CD14-positive monocyte (primary cell): ENCODE results near the gene SMIM29. TPM values are rescaled to one million over a fixed set of nuclear protein-coding genes. Genes with fewer than 3 reads are reported as not detected.
"Not testable (repeated sequence)": the region's sequence is repeated elsewhere in the genome, so short reads cannot be mapped to it uniquely, and the experiment has no call there.

Experiments
- DNase-seq, 3 donors: peaks; one replicate each; pipeline ENCODE4 v3.0.0-alpha.2; 2011 to 2022
- H2AFZ ChIP-seq: 2 replicates; pipeline ENCODE4 v1.6.0; 2012; ENCODE audit warnings: mild to moderate bottlenecking, low read depth, low read length, inconsistent platforms; ENCODE audit not compliant: insufficient read depth, poor library complexity, severe bottlenecking
- H3K27ac ChIP-seq, 2 donors: 1 replicate in 1 of 2; 2 replicates in 1 of 2; pipeline ENCODE4 v1.5.1; 2012 to 2013; ENCODE audit warnings: low read length in 2 of 2, control low read depth in 1 of 2, inconsistent platforms in 1 of 2, low read depth in 1 of 2, mild to moderate bottlenecking in 1 of 2
- H3K27me3 ChIP-seq, 2 donors: one replicate each; pipeline versions ENCODE4 v1.6.0 to v1.6.1; 2011 to 2013; ENCODE audit warnings: low read length in 2 of 2; ENCODE audit not compliant: control insufficient read depth in 2 of 2, insufficient read depth in 2 of 2
- H3K36me3 ChIP-seq, 2 donors: replicated peaks in 1 of 2; 1 replicate in 1 of 2; 2 replicates in 1 of 2; pipeline versions ENCODE4 v1.5.1 to v1.6.1; 2012 to 2013; ENCODE audit warnings: low read length in 2 of 2, control low read depth in 1 of 2, inconsistent platforms in 1 of 2, mild to moderate bottlenecking in 1 of 2; ENCODE audit not compliant: insufficient read depth in 2 of 2, control insufficient read depth in 1 of 2
- H3K4me1 ChIP-seq, 2 donors: 1 replicate in 1 of 2; 2 replicates in 1 of 2; pipeline versions ENCODE4 v1.5.1 to v1.6.1; 2012 to 2013; ENCODE audit warnings: low read length in 2 of 2, control low read depth in 1 of 2, inconsistent platforms in 1 of 2, mild to moderate bottlenecking in 1 of 2, moderate library complexity in 1 of 2; ENCODE audit not compliant: insufficient read depth in 2 of 2, control insufficient read depth in 1 of 2
- H3K4me2 ChIP-seq: replicated peaks from 2 replicates; pipeline ENCODE3; 2012; ENCODE audit warnings: low read length, moderate library complexity, mild to moderate bottlenecking; ENCODE audit not compliant: poor library complexity, severe bottlenecking; ENCODE audit errors: extremely low read depth
- H3K4me3 ChIP-seq, 3 experiments: fragments of 200-600 bp in 1 of 3; sonication (generic) in 1 of 3; replicated peaks in 1 of 3; 1 replicate in 2 of 3; 2 replicates in 1 of 3; pipeline ENCODE4 v1.5.1; 2011 to 2013; ENCODE audit warnings: low read length in 3 of 3, mild to moderate bottlenecking in 3 of 3, control low read depth in 2 of 3, low read depth in 2 of 3, inconsistent platforms in 1 of 3, moderate library complexity in 1 of 3
- H3K79me2 ChIP-seq: 2 replicates; pipeline ENCODE4 v1.6.0; 2012; ENCODE audit warnings: mild to moderate bottlenecking, control low read depth, inconsistent platforms, low read length, moderate library complexity; ENCODE audit not compliant: insufficient read depth
- H3K9ac ChIP-seq: 2 replicates; pipeline ENCODE4 v1.6.0; 2017; ENCODE audit warnings: low read length, mild to moderate bottlenecking; ENCODE audit not compliant: insufficient read depth, poor library complexity, severe bottlenecking
- H3K9me3 ChIP-seq, 2 donors: replicated peaks in 1 of 2; 1 replicate in 1 of 2; 2 replicates in 1 of 2; pipeline versions ENCODE4 v1.5.1 to v1.6.1; 2012 to 2013; ENCODE audit warnings: low read length in 2 of 2, control low read depth in 1 of 2; ENCODE audit not compliant: control insufficient read depth in 1 of 2, insufficient read depth in 1 of 2
- H4K20me1 ChIP-seq: 2 replicates; pipeline ENCODE4 v1.6.0; 2012; ENCODE audit warnings: mild to moderate bottlenecking, low read length, control low read depth, moderate library complexity; ENCODE audit not compliant: insufficient read depth
- H3K27ac Mint-ChIP-seq, 7 donors: one replicate each; pipeline ENCODE4 v1.8.0; 2020; ENCODE audit warnings: mild to moderate bottlenecking in 7 of 7, mixed read lengths in 7 of 7, moderate library complexity in 6 of 7, inconsistent platforms in 2 of 7
- H3K27me3 Mint-ChIP-seq, 3 donors: one replicate each; pipeline ENCODE4 v1.8.0; 2021 to 2022; ENCODE audit warnings: low read depth in 3 of 3, mild to moderate bottlenecking in 3 of 3, mixed read lengths in 3 of 3, moderate library complexity in 3 of 3, inconsistent platforms in 1 of 3
- H3K36me3 Mint-ChIP-seq, 2 donors: one replicate each; pipeline ENCODE4 v1.8.0; 2020; ENCODE audit warnings: mixed read lengths in 2 of 2, inconsistent platforms in 1 of 2, mild to moderate bottlenecking in 1 of 2
- H3K4me1 Mint-ChIP-seq: one replicate; pipeline ENCODE4 v1.8.0; 2020; ENCODE audit warnings: mild to moderate bottlenecking, mixed read lengths
- H3K4me3 Mint-ChIP-seq, 2 donors: one replicate each; pipeline ENCODE4 v1.8.0; 2020; ENCODE audit warnings: mild to moderate bottlenecking in 2 of 2, mixed read lengths in 2 of 2, moderate library complexity in 1 of 2
- H3K9me3 Mint-ChIP-seq, 7 donors: one replicate each; pipeline ENCODE4 v1.8.0; 2020 to 2022; ENCODE audit warnings: mixed read lengths in 7 of 7, mild to moderate bottlenecking in 6 of 7, moderate library complexity in 6 of 7, inconsistent platforms in 2 of 7
- CTCF ChIP-seq: fragments of 200-600 bp; IDR thresholded peaks from one replicate; pipeline ENCODE4 v1.8.0; 2022; ENCODE audit warnings: antibody characterized with exemption, mild to moderate bottlenecking
- WGBS: methylation state at CpG from one replicate; pipeline ENCODE4 v1.1.5; 2013; ENCODE audit warnings: missing lambda C conversion rate; ENCODE audit not compliant: insufficient coverage; 5-methylcytosine and 5-hydroxymethylcytosine counted together
- intact Hi-C, 2 donors: fragments of 100-400 bp; cut with micrococcal nuclease; formaldehyde crosslinking; loops; one replicate each; pipeline versions ENCODE4 v1.15.0 to v1.15.1; 2023
- polyA plus RNA-seq, 3 donors: library from polyadenylated mRNA; depleted of rRNA in 1 of 3; unstranded in 2 of 3; stranded (reverse) in 1 of 3; fragments of 300-500 nt in 2 of 3; fragments of >200 nt in 1 of 3; fragmentation: Illumina TruSeq in 2 of 3; gene quantifications; 1 replicate in 2 of 3; 2 replicates in 1 of 3; pipeline ENCODE4 v1.2.3, GENCODE V29; 2012 to 2021

Gene SMIM29
- polyA plus RNA-seq, 3 donors, result 57.2 to 66.7 (median 60.5) TPM

GRCh38 chr6:34260576-34261267 is 11.9 kb upstream of the SMIM29 start:
- no peak for TF ChIP-seq CTCF
- Histone ChIP-seq H3K4me3 (no peak overlapping the region), H3K79me2 (no peaks in the 10 kb centered on the region), H3K4me2 (no peak overlapping the region), H3K36me3 (no peaks in the 10 kb centered on the region), H3K27me3 (no peaks in the 10 kb centered on the region), H4K20me1 (no peaks in the 10 kb centered on the region), H2AFZ (no peak overlapping the region), H3K9me3 (peaks cover 36 to 55% of the 10 kb centered on the region in 2 donors), H3K9ac (no peak overlapping the region), H3K4me1 (no peaks in the 10 kb centered on the region), H3K27ac (no peak overlapping the region)
- peaks cover 9 to 20% of the 10 kb centered on the region in 2 donors for H3K36me3 Mint-ChIP-seq
- no peak overlapping the region for H3K4me3 Mint-ChIP-seq
- DNase-seq, result no peak
- H3K9me3 Mint-ChIP-seq, result peaks cover 20 to 53% (median 36%) of the 10 kb centered on the region in 7 donors
- no peaks in the 10 kb centered on the region for H3K4me1 Mint-ChIP-seq
- 94% methylated on average over 4 of the region's 17 CpGs for WGBS
- H3K27ac Mint-ChIP-seq, result no peak overlapping the region
- intact Hi-C loops, result loop anchor here in 1 of 2 donors (5.0 kb wide), 1 partner anchor 142 kb away; no protein-coding TSS in a partner anchor
- H3K27me3 Mint-ChIP-seq, result peaks cover 0 to 5% (median 0%) of the 10 kb centered on the region in 3 donors

- WGBS, result 100% methylated on average over 2 of the region's 6 CpGs
- no peak overlapping the region for H2AFZ ChIP-seq
- Mint-ChIP-seq H3K36me3 (peaks cover 9 to 17% of the 10 kb centered on the region in 2 donors), H3K4me1 (no peaks in the 10 kb centered on the region), H3K27ac (peak overlapping the region in 3 of 7 donors; percentile 6 to 84 (median 15)), H3K9me3 (peaks cover 20 to 50% (median 36%) of the 10 kb centered on the region in 7 donors), H3K27me3 (peaks cover 0 to 5% (median 0%) of the 10 kb centered on the region in 3 donors), H3K4me3 (no peak overlapping the region)
- peak in 1 of 3 donors; percentile 45 for DNase-seq
- no peak overlapping the region for H3K9ac ChIP-seq
- H3K79me2 ChIP-seq, result no peaks in the 10 kb centered on the region
- no peaks in the 10 kb centered on the region for H3K36me3 ChIP-seq
- H3K27ac ChIP-seq, result no peak overlapping the region
- H3K4me3 ChIP-seq, result no peak overlapping the region
- H3K4me1 ChIP-seq, result no peaks in the 10 kb centered on the region
- no peak for TF ChIP-seq CTCF
- intact Hi-C loops, result loop anchor here (5.0 to 10.0 kb wide), 2 partner anchors 45 to 143 kb away; no protein-coding TSS in a partner anchor
- peaks cover 36 to 55% of the 10 kb centered on the region in 2 donors for H3K9me3 ChIP-seq
- H3K4me2 ChIP-seq, result no peak overlapping the region
- H3K27me3 ChIP-seq, result no peaks in the 10 kb centered on the region
- H4K20me1 ChIP-seq, result no peaks in the 10 kb centered on the region
These were observed 10.8 kb upstream of the SMIM29 start for GRCh38 chr6:34259529-34260069.

- not testable (repeated sequence) for H3K4me2 ChIP-seq, H3K9ac ChIP-seq, H2AFZ ChIP-seq, DNase-seq, H3K9me3 ChIP-seq, H3K27ac ChIP-seq, H3K36me3 ChIP-seq, H3K79me2 ChIP-seq, H3K9me3 Mint-ChIP-seq, H3K36me3 Mint-ChIP-seq, H3K4me3 Mint-ChIP-seq, H3K27me3 ChIP-seq, H3K27ac Mint-ChIP-seq, H3K27me3 Mint-ChIP-seq, H4K20me1 ChIP-seq, H3K4me3 ChIP-seq
- no CpG with 5 or more reads among the region's 2 CpGs for WGBS
- H3K4me1 Mint-ChIP-seq, result peaks cover 28% of the 10 kb centered on the region
- H3K4me1 ChIP-seq, result peaks cover 24 to 27% of the 10 kb centered on the region in 2 donors
- intact Hi-C loops, result loop anchor here in 1 of 2 donors (10.0 kb wide), 1 partner anchor 52 kb away; no protein-coding TSS in a partner anchor
These were observed 3.6 kb upstream of the SMIM29 start for GRCh38 chr6:34252395-34252794.
